CD4-positive, alpha-beta T cell (primary cell): ENCODE data around the gene GSTP1. TPM values are rescaled to one million over a fixed set of nuclear protein-coding genes. Genes with fewer than 3 reads are reported as not detected.
A peak's percentile ranks its signal among the peaks of the same experiment; 100 is the strongest.

Experiments
- ATAC-seq: fragments of 200-7000 bp; cut with Tn5 transposase; one replicate; pipeline ENCODE4 v1.10.0; 2022; ENCODE audit warnings: mild to moderate bottlenecking; ENCODE audit not compliant: poor library complexity
- CTCF ChIA-PET: fragments of 350-600 bp; sonication (Branson Sonifier 250); formaldehyde crosslinking; loops from one replicate; lab custom pipeline; 2021; ENCODE audit warnings: antibody characterized with exemption, inconsistent platforms; lab: Charles Lee
- POLR2A ChIA-PET: fragments of 350-600 bp; sonication (Branson Sonifier 250); formaldehyde crosslinking; loops from one replicate; lab custom pipeline; 2021; ENCODE audit warnings: antibody characterized with exemption, inconsistent platforms; lab: Charles Lee
- DNase-seq, 14 experiments: peaks; one replicate each; pipeline ENCODE4 v3.0.0-alpha.2; 2013 to 2020; ENCODE audit warnings: mixed read lengths in 2 of 14
- H3K27ac ChIP-seq, 2 donors: one replicate each; pipeline versions ENCODE4 v1.5.1 to v1.7.0; 2013; ENCODE audit warnings: low read length in 2 of 2, low read depth in 1 of 2, mild to moderate bottlenecking in 1 of 2
- H3K27me3 ChIP-seq, 2 experiments: 1 replicate in 1 of 2; 2 replicates in 1 of 2; pipeline versions ENCODE4 v1.6.1 to v1.7.0; 2013; ENCODE audit warnings: low read length in 2 of 2, control low read depth in 1 of 2, mild to moderate bottlenecking in 1 of 2, moderate library complexity in 1 of 2; ENCODE audit not compliant: insufficient read depth in 2 of 2, control insufficient read depth in 1 of 2
- H3K36me3 ChIP-seq: one replicate; pipeline ENCODE4 v1.6.1; 2013; ENCODE audit warnings: low read length, control low read depth; ENCODE audit not compliant: insufficient read depth
- H3K4me1 ChIP-seq: one replicate; pipeline ENCODE4 v1.6.1; 2013; ENCODE audit warnings: low read length, control low read depth; ENCODE audit not compliant: insufficient read depth
- H3K4me3 ChIP-seq: one replicate; pipeline ENCODE4 v1.5.1; 2013; ENCODE audit warnings: mild to moderate bottlenecking, low read length, moderate library complexity
- H3K9me3 ChIP-seq, 2 experiments: 1 replicate in 1 of 2; 2 replicates in 1 of 2; pipeline versions ENCODE4 v1.6.1 to v1.7.0; 2013; ENCODE audit warnings: low read length in 2 of 2, mild to moderate bottlenecking in 2 of 2, control low read depth in 1 of 2, moderate library complexity in 1 of 2; ENCODE audit not compliant: control insufficient read depth in 1 of 2, insufficient read depth in 1 of 2
- H3K27ac Mint-ChIP-seq: one replicate; pipeline ENCODE4 v1.8.0; 2020; ENCODE audit warnings: mixed read lengths
- H3K27me3 Mint-ChIP-seq: one replicate; pipeline ENCODE4 v1.8.0; 2021; ENCODE audit warnings: mixed read lengths
- H3K36me3 Mint-ChIP-seq: one replicate; pipeline ENCODE4 v1.8.0; 2021; ENCODE audit warnings: low read depth, mixed read lengths
- H3K4me1 Mint-ChIP-seq: one replicate; pipeline ENCODE4 v1.8.0; 2021; ENCODE audit warnings: low read depth, mixed read lengths
- H3K4me3 Mint-ChIP-seq: one replicate; pipeline ENCODE4 v1.8.0; 2020; ENCODE audit warnings: mild to moderate bottlenecking, mixed read lengths
- H3K9me3 Mint-ChIP-seq: one replicate; pipeline ENCODE4 v1.8.0; 2020; ENCODE audit warnings: mixed read lengths
- intact Hi-C, 2 experiments: fragments of 100-400 bp; cut with DNase I in 1 of 2; cut with micrococcal nuclease in 1 of 2; formaldehyde crosslinking; loops; one replicate each; pipeline versions ENCODE4 v1.15.1 to v1.9.0; 2023 to 2025; cut with DNase I, micrococcal nuclease
- total RNA-seq, 174 experiments: library from RNA in 2 of 174; stranded (reverse) in 2 of 174; gene quantifications; one replicate each; pipeline ENCODE4 v1.2.3 and lab custom pipeline; 2021 to 2026
- TF ChIP-seq, protein P1 (sequence below): fragments of 200-600 bp; IDR thresholded peaks from one replicate; pipeline ENCODE4 v1.8.0; 2022; ENCODE audit warnings: antibody characterized with exemption, mild to moderate bottlenecking

Gene GSTP1
- total RNA-seq, 2 experiments from 2014 or later: 60.1 to 62.8 TPM

DNA sequence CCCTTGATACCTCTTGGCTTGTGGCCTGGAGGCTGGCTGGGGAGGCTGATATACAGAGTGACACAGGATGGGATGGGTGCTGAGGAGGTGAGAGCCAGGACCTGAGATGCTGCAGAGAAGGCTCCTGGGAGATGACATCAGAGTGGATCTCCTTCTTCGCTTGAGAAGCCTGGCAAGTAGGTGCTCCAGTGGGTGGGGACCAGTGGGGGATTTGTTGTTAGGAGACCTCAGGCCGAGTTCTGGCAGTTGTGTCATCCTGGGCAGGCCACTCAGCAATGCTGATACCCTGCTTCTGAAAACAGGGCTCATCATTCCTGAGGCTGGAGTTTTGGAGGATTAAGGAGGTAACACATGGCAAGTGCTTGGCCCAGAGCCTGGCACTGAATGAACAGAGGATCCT is 21.2 kb downstream of the GSTP1 start:
- Histone ChIP-seq H3K9me3 (no peaks in the 10 kb centered on the region), H3K36me3 (peaks cover 16% of the 10 kb centered on the region), H3K4me1 (peaks cover 23% of the 10 kb centered on the region), H3K4me3 (no peak overlapping the region), H3K27me3 (peaks cover 4 to 20% of the 10 kb centered on the region in 2 experiments), H3K27ac (no peak overlapping the region)
- ChIA-PET POLR2A (no interaction called here), CTCF (interaction anchor here (1.5 kb wide), 1 partner anchor 9 kb away, joined by 5 read pairs; no protein-coding TSS in a partner anchor)
- intact Hi-C loops: loop anchor here in 1 of 2 experiments (5.0 to 10.0 kb wide), 3 partner anchors 33 to 253 kb away; partner anchors contain the start of genes POLD4 and RAD9A
- TF ChIP-seq, protein P1, sequence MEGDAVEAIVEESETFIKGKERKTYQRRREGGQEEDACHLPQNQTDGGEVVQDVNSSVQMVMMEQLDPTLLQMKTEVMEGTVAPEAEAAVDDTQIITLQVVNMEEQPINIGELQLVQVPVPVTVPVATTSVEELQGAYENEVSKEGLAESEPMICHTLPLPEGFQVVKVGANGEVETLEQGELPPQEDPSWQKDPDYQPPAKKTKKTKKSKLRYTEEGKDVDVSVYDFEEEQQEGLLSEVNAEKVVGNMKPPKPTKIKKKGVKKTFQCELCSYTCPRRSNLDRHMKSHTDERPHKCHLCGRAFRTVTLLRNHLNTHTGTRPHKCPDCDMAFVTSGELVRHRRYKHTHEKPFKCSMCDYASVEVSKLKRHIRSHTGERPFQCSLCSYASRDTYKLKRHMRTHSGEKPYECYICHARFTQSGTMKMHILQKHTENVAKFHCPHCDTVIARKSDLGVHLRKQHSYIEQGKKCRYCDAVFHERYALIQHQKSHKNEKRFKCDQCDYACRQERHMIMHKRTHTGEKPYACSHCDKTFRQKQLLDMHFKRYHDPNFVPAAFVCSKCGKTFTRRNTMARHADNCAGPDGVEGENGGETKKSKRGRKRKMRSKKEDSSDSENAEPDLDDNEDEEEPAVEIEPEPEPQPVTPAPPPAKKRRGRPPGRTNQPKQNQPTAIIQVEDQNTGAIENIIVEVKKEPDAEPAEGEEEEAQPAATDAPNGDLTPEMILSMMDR: no peak
- H3K27me3 Mint-ChIP-seq: peaks cover 28% of the 10 kb centered on the region
- peaks cover 9% of the 10 kb centered on the region for H3K4me1 Mint-ChIP-seq
- DNase-seq (no peak), ATAC-seq (no peak)
- no peaks in the 10 kb centered on the region for H3K9me3 Mint-ChIP-seq
- H3K27ac Mint-ChIP-seq: no peak overlapping the region
- peaks cover 19% of the 10 kb centered on the region for H3K36me3 Mint-ChIP-seq
- peak overlapping the region; percentile 61 for H3K4me3 Mint-ChIP-seq

DNA sequence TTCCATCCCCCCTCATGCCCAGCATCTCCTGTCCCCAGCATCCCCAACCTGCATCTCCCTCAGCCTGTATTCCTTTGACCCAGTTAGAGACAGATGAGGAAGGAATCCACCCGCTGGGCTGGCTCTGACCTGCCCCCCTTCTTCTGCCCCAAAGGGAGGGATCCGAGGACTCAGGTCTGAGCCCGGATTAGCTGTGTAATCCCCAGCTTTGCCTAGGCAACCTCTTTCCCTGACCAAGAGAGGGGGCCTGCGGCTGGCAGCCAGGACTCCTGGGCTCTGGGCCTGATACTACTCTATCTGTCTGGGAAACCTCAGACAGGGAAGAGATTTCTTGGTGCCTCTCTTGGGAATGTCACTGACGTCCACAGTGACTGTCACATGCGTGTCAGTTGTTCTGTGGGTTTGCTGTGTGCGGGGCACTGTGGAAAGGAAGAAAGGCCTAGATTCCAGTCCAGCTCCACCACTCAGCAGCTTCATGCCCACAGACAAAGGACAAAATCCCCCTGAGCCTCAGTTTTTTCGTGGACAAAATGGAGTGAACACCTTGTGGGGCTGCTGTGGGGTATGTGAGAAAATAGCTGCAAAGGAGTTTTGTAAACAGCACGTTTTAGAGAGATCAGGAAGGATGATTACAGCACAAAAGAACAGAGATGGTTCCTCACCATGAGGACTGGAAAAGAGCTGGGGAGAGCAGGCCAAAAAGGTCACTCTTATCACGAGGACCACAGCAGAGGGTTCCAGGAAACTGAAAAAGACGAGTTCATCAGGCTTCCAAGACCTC is 21.8 kb downstream of the GSTP1 start:
- ChIA-PET POLR2A (interaction anchor here (1.0 kb wide), 1 partner anchor 9 kb away, joined by 3 read pairs; no protein-coding TSS in a partner anchor), CTCF (interaction anchor here (1.2 to 1.5 kb wide), 2 partner anchors 9 to 24 kb away, joined by 4 to 5 read pairs; partner anchors contain the start of gene NUDT8)
- peaks cover 4 to 14% of the 10 kb centered on the region in 2 experiments for H3K27me3 ChIP-seq
- peak overlapping the region; percentile 70 for H3K27ac Mint-ChIP-seq
- TF ChIP-seq, protein P1: no peak
- H3K4me1 Mint-ChIP-seq: peaks cover 9% of the 10 kb centered on the region
- no peaks in the 10 kb centered on the region for H3K9me3 Mint-ChIP-seq
- H3K36me3 Mint-ChIP-seq: peaks cover 23% of the 10 kb centered on the region
- H3K4me3 ChIP-seq: no peak overlapping the region
- DNase-seq (no peak), ATAC-seq (no peak)
- H3K27me3 Mint-ChIP-seq: peaks cover 22% of the 10 kb centered on the region
- intact Hi-C loops: loop anchor here (1.0 to 10.0 kb wide), 7 partner anchors 9 to 253 kb away; partner anchors contain the start of genes CDK2AP2 (in 1 of the 2), NUDT8 (in 1 of the 2), POLD4 (in 1 of the 2) and RAD9A (in 1 of the 2)
- H3K4me1 ChIP-seq: peaks cover 23% of the 10 kb centered on the region
- H3K9me3 ChIP-seq: no peaks in the 10 kb centered on the region
- H3K36me3 ChIP-seq: peaks cover 22% of the 10 kb centered on the region
- no peak overlapping the region for H3K27ac ChIP-seq
- H3K4me3 Mint-ChIP-seq: peak overlapping the region; percentile 78

DNA sequence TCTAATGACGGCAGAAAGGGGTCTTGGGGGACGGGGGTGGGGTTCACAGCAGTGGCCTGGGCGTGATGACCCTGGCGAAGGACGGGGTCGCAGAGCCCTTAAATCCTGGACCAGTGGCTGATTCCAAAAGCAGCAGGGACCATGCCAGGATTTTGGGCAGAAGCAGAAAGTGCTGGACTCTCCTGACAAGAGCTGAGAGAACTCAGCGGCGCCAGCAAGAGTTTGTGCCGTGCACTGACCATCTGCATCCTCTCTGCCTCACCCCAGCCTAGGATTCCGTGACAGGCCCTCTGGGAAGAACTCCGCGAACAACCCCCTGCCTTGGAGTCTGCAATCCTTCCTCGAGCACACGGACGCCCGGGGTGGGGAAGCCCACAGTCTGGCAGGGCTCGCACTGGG is 22.5 kb downstream of the GSTP1 start:
- TF ChIP-seq, protein P1: no peak
- H3K4me1 Mint-ChIP-seq: peaks cover 9% of the 10 kb centered on the region
- ATAC-seq: no peak
- intact Hi-C loops: loop anchor here (1.0 to 10.0 kb wide), 7 partner anchors 8 to 254 kb away; partner anchors contain the start of genes CDK2AP2 (in 1 of the 2), NUDT8 (in 1 of the 2), POLD4 (in 1 of the 2) and RAD9A (in 1 of the 2)
- Histone ChIP-seq H3K36me3 (peaks cover 28% of the 10 kb centered on the region), H3K9me3 (no peaks in the 10 kb centered on the region), H3K27me3 (peaks cover under 1 to 7% of the 10 kb centered on the region in 2 experiments), H3K4me1 (peaks cover 23% of the 10 kb centered on the region), H3K4me3 (peak overlapping the region; percentile 83), H3K27ac (peak overlapping the region; percentile 10 to 35)
- H3K27ac Mint-ChIP-seq: peak overlapping the region; percentile 70
- ChIA-PET POLR2A (interaction anchor here (1.0 kb wide), 1 partner anchor 8 kb away, joined by 3 read pairs; no protein-coding TSS in a partner anchor), CTCF (interaction anchor here (1.2 to 1.5 kb wide), 2 partner anchors 8 to 23 kb away, joined by 4 to 5 read pairs; partner anchors contain the start of gene NUDT8)
- peaks cover 15% of the 10 kb centered on the region for H3K27me3 Mint-ChIP-seq
- peaks cover 29% of the 10 kb centered on the region for H3K36me3 Mint-ChIP-seq
- no peak for DNase-seq
- no peaks in the 10 kb centered on the region for H3K9me3 Mint-ChIP-seq
- peak overlapping the region; percentile 88 for H3K4me3 Mint-ChIP-seq
